Daoy (cell line): ENCODE data around the gene ACOX1. TPM values are rescaled to one million over a fixed set of nuclear protein-coding genes. Genes with fewer than 3 reads are reported as not detected.

ENCODE experiments used
- DNase-seq: peaks from one replicate; pipeline ENCODE4 v3.0.0-alpha.2; 2015; ENCODE audit warnings: low read depth
- total RNA-seq: library from RNA; depleted of rRNA; stranded (reverse); fragments of >200 nt; shearing (Covaris generic); gene quantifications from 2 replicates; pipeline ENCODE4 v1.2.3, GENCODE V29; 2014

Gene ACOX1
- total RNA-seq, 1 experiment from 2014 or later = 35.0 TPM

GRCh38 chr17:76008630-76009425 lies 29.9 kb upstream of the ACOX1 start:
- no peak for DNase-seq

- no peak for DNase-seq
Observed at GRCh38 chr17:76008208-76008607, 29.2 kb upstream of the ACOX1 start.

- no peak for DNase-seq
Observed at GRCh38 chr17:76007850-76008165, 28.8 kb upstream of the ACOX1 start.

- no peak for DNase-seq
Observed at GRCh38 chr17:76007131-76007849, 28.3 kb upstream of the ACOX1 start.

GRCh38 chr17:76005263-76006149 lies 26.5 kb upstream of the ACOX1 start:
- peak; percentile 67 for DNase-seq

- DNase-seq = peak; percentile 53
Observed at GRCh38 chr17:76004750-76005262, 25.8 kb upstream of the ACOX1 start.

GRCh38 chr17:76003915-76004314 lies 24.9 kb upstream of the ACOX1 start:
- DNase-seq = no peak

- no peak for DNase-seq
Observed at GRCh38 chr17:76002100-76002499, 23.1 kb upstream of the ACOX1 start.

- DNase-seq = no peak
Observed at GRCh38 chr17:76000755-76001521, 22.0 kb upstream of the ACOX1 start, which contains the start of gene CDK3. CDK3 (plus strand) TSS chr17:76000855; CDS start chr17:76001426, 571 bp downstream.

GRCh38 chr17:76000016-76000754 lies 21.2 kb upstream of the ACOX1 start:
- peak; percentile 67 for DNase-seq

GRCh38 chr17:75998327-75998795 lies 19.4 kb upstream of the ACOX1 start:
- DNase-seq = peak; percentile 47

GRCh38 chr17:75996665-75997590 lies 18.0 kb upstream of the ACOX1 start:
- DNase-seq = peak; percentile 95

GRCh38 chr17:75995385-75995925 lies 16.5 kb upstream of the ACOX1 start:
- DNase-seq = no peak

- DNase-seq = no peak
Observed at GRCh38 chr17:75994802-75995370, 15.9 kb upstream of the ACOX1 start.

- DNase-seq = no peak
Observed at GRCh38 chr17:75991396-75991795, 12.4 kb upstream of the ACOX1 start.

- DNase-seq = no peak
Observed at GRCh38 chr17:75987041-75987440, 8.1 kb upstream of the ACOX1 start.

- no peak for DNase-seq
Observed at GRCh38 chr17:75985986-75986385, 7.0 kb upstream of the ACOX1 start.

GRCh38 chr17:75983501-75984181 lies 4.7 kb upstream of the ACOX1 start:
- DNase-seq = peak; percentile 88
